Activated naive CD8-positive, alpha-beta T cell (primary cell): ENCODE data around the gene ORC2.
A peak's percentile ranks its signal among the peaks of the same experiment; 100 is the strongest.

ENCODE experiments used
- H3K27ac Mint-ChIP-seq: one replicate; pipeline ENCODE4 v1.8.0; 2021; ENCODE audit warnings: mixed read lengths
- H3K27me3 Mint-ChIP-seq: one replicate; pipeline ENCODE4 v1.8.0; 2021; ENCODE audit warnings: mixed read lengths
- H3K36me3 Mint-ChIP-seq: one replicate; pipeline ENCODE4 v1.8.0; 2021; ENCODE audit warnings: mixed read lengths
- H3K4me1 Mint-ChIP-seq: one replicate; pipeline ENCODE4 v1.8.0; 2021; ENCODE audit warnings: low read depth, mixed read lengths
- H3K4me3 Mint-ChIP-seq: one replicate; pipeline ENCODE4 v1.8.0; 2021; ENCODE audit warnings: mild to moderate bottlenecking, mixed read lengths
- H3K9me3 Mint-ChIP-seq: one replicate; pipeline ENCODE4 v1.8.0; 2021; ENCODE audit warnings: low read depth, mixed read lengths

Gene ORC2

GRCh38 chr2:200962811-200963123 lies 693 bp downstream of the ORC2 start:
- Mint-ChIP-seq H3K9me3 (no peaks in the 10 kb centered on the region), H3K36me3 (peaks cover 3% of the 10 kb centered on the region), H3K4me3 (peak overlapping the region; percentile 99), H3K27ac (peak overlapping the region; percentile 96), H3K4me1 (peaks cover 54% of the 10 kb centered on the region), H3K27me3 (no peaks in the 10 kb centered on the region)

DNA sequence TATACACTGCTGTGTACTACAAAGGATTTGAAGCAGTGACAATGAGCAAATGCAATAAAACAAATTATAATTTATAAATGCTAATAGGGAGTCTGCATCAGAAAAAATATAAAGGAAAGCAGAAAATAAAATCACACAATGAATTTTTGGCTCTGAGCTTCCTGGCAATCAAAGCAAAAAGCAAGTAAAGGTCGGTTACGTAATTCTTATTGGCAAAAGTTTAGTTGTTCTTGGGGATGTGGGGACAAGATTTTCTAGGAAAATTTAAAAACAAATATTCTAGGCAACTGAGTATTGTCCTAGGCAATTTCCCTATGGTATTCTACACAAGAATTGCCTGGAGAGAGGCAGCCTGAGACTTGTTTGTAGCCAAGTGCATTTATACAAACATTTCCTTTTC lies 1.8 kb downstream of the ORC2 start:
- no peaks in the 10 kb centered on the region for H3K27me3 Mint-ChIP-seq
- peak overlapping the region; percentile 99 for H3K4me3 Mint-ChIP-seq
- H3K36me3 Mint-ChIP-seq = peaks cover 3% of the 10 kb centered on the region
- H3K4me1 Mint-ChIP-seq = peaks cover 53% of the 10 kb centered on the region
- peak overlapping the region; percentile 16 for H3K27ac Mint-ChIP-seq
- no peaks in the 10 kb centered on the region for H3K9me3 Mint-ChIP-seq

DNA sequence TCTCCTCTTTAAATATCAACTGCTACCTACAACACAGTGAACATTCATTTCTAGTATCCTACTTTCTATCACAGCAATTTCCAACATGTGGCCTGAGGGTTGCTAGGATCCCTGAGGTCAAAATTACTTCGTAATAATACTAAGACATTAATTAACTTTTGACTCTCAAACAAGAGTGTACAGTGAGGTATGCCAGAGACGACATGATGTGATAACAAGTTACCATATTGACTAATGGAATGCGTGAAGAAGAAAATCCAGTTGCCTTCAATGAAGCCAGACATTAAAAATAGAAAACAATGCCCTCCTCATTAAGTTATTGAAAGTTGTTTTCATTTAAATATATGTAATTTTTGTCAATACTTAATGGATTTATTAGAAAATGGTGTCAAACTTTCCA lies 13.1 kb downstream of the ORC2 start:
- no peaks in the 10 kb centered on the region for H3K9me3 Mint-ChIP-seq
- H3K4me1 Mint-ChIP-seq = peaks cover 2% of the 10 kb centered on the region
- peaks cover 7% of the 10 kb centered on the region for H3K36me3 Mint-ChIP-seq
- no peak overlapping the region for H3K27ac Mint-ChIP-seq
- no peaks in the 10 kb centered on the region for H3K27me3 Mint-ChIP-seq
- H3K4me3 Mint-ChIP-seq = no peak overlapping the region

- peaks cover 14% of the 10 kb centered on the region for H3K4me1 Mint-ChIP-seq
- no peak overlapping the region for H3K4me3 Mint-ChIP-seq
- peaks cover 7% of the 10 kb centered on the region for H3K36me3 Mint-ChIP-seq
- H3K9me3 Mint-ChIP-seq = no peaks in the 10 kb centered on the region
- no peaks in the 10 kb centered on the region for H3K27me3 Mint-ChIP-seq
- peak overlapping the region; percentile 82 for H3K27ac Mint-ChIP-seq
Measured at GRCh38 chr2:200945395-200945729, 18.1 kb downstream of the ORC2 start.

GRCh38 chr2:200944467-200945394 lies 18.7 kb downstream of the ORC2 start:
- Mint-ChIP-seq H3K27me3 (no peaks in the 10 kb centered on the region), H3K27ac (peak overlapping the region; percentile 82), H3K4me3 (no peak overlapping the region), H3K36me3 (peaks cover 7% of the 10 kb centered on the region), H3K9me3 (no peaks in the 10 kb centered on the region), H3K4me1 (peaks cover 14% of the 10 kb centered on the region)

DNA sequence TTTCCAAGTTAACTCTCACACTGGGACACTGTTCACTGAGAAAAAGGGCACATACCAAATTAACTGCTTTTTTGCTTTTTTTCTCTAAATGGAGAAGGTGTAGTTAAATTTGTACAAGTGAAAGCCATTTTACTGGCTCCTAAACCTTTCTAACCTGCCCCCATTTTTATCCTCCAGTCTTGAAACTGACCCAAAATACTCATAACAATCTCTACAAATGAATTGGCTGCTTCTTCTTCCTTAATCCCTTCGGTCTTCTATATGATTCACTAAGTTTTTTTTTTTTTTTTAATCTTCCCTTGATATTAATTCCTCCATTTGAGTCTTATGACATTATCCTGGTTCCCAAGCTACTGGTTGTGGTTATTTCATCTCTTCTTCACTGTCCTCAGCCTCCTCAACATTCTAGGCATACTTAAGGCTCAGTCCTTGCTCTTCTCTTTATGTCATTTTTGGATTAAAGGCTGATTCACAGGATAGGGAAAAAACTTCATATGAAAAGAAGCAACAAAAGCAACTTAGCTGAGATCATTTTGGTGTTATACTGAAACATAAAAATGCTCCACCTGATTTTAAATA lies 19.8 kb downstream of the ORC2 start:
- H3K9me3 Mint-ChIP-seq = no peaks in the 10 kb centered on the region
- H3K4me1 Mint-ChIP-seq = peaks cover 14% of the 10 kb centered on the region
- no peaks in the 10 kb centered on the region for H3K27me3 Mint-ChIP-seq
- peak overlapping the region; percentile 67 for H3K27ac Mint-ChIP-seq
- H3K36me3 Mint-ChIP-seq = peaks cover 7% of the 10 kb centered on the region
- H3K4me3 Mint-ChIP-seq = no peak overlapping the region

DNA sequence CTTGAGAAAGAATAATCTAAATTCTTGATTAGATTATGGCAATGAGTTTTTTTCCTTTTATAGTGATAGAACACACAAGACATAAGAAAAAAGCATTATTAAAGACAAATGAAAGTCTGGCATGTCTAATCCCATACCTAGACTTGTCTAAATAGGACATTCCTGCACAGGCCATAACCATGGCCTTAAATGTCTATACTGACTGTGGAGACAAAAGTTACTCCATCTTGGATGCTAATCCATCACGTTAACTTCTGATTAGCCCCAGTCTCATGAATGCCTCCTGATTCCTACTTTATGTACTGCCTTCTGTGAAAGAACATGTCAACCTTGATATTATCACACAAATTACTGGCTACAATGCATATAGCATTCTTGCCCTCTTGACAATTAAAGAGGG lies 23.6 kb downstream of the ORC2 start:
- Mint-ChIP-seq H3K27ac (peak overlapping the region; percentile 23), H3K4me3 (no peak overlapping the region), H3K36me3 (peaks cover 4% of the 10 kb centered on the region), H3K27me3 (no peaks in the 10 kb centered on the region), H3K4me1 (peaks cover 10% of the 10 kb centered on the region), H3K9me3 (no peaks in the 10 kb centered on the region)

DNA sequence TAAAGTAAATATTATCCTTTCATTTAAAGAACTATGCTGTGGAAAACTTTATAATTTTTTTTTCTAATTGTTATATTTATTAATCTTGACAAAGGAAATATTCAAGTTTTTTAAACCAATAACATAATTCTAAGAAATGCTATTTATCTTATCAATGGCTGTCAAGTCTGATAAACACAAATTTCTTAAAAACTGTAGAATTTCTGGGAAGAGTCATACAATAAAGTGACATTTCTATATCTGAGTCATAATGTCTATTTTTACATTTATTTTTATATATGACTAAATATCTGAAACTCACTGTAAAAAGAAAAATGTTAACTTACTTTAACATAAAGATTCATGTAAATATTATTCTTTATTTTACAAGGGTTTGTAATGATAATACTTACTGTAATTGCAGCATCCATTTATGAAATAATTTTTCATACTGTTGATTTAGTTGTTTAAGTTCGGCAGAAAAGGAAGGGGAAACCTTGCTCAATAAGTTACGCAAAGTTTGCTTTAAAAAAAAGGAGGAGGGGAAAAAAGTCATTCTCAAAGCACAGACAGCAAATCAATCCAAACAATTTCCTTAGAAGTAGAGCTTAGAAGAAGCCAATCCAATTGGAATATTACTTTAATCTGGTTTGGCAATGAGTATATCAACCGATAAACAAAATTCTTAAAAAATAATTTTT lies 32.4 kb downstream of the ORC2 start:
- peak overlapping the region; percentile 50 for H3K27ac Mint-ChIP-seq
- H3K27me3 Mint-ChIP-seq = no peaks in the 10 kb centered on the region
- H3K4me1 Mint-ChIP-seq = peaks cover 6% of the 10 kb centered on the region
- H3K4me3 Mint-ChIP-seq = no peak overlapping the region
- H3K9me3 Mint-ChIP-seq = no peaks in the 10 kb centered on the region
- H3K36me3 Mint-ChIP-seq = peaks cover 4% of the 10 kb centered on the region

GRCh38 chr2:200929334-200930249 lies 33.9 kb downstream of the ORC2 start:
- Mint-ChIP-seq H3K4me1 (peaks cover 6% of the 10 kb centered on the region), H3K9me3 (no peaks in the 10 kb centered on the region), H3K27ac (peak overlapping the region; percentile 25), H3K36me3 (peaks cover 4% of the 10 kb centered on the region), H3K4me3 (no peak overlapping the region), H3K27me3 (no peaks in the 10 kb centered on the region)

GRCh38 chr2:200922439-200922838 lies 41.0 kb downstream of the ORC2 start:
- no peaks in the 10 kb centered on the region for H3K27me3 Mint-ChIP-seq
- no peaks in the 10 kb centered on the region for H3K4me1 Mint-ChIP-seq
- no peak overlapping the region for H3K27ac Mint-ChIP-seq
- H3K9me3 Mint-ChIP-seq = no peaks in the 10 kb centered on the region
- no peak overlapping the region for H3K4me3 Mint-ChIP-seq
- H3K36me3 Mint-ChIP-seq = peaks cover 6% of the 10 kb centered on the region

DNA sequence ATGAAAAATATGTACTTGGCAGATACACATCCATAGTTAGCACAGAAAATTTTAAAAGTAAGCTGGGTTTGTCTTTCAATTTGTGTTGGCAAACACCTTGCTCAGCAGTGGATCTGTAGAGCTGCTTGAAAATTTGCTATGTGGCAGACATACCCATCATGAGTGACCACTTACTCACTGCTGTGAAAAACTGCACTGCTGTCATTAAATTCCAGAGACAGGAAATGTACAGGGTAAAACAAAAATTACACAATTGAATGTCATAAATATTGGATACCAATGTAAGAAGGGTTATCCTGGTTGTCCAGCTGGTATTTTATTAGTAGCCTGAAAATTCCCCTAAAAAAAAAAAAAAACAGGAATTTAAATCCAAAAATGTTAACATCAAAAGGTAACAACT lies 49.8 kb downstream of the ORC2 start:
- H3K27ac Mint-ChIP-seq = peak overlapping the region; percentile 54
- H3K27me3 Mint-ChIP-seq = no peaks in the 10 kb centered on the region
- no peaks in the 10 kb centered on the region for H3K9me3 Mint-ChIP-seq
- peaks cover 8% of the 10 kb centered on the region for H3K36me3 Mint-ChIP-seq
- H3K4me3 Mint-ChIP-seq = no peak overlapping the region
- no peaks in the 10 kb centered on the region for H3K4me1 Mint-ChIP-seq

DNA sequence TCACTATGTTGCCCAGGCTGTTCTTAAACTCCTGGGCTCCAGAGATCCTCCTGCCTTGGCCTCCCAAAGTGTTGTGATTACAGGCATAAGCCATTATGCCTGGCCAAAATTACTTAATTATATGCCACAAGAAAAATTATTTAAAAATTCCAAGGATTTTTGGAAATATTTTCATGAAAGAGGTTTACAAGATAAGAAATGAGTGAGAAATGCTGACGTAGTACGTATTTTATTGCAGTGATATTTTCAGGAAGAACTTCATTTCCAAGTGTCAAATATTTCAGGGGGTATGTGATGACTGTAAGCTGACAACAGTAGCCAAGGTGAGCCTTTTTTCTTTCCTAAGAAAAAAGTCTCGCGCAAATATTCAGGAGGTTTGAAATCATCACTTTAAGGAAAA lies 53.5 kb downstream of the ORC2 start:
- no peak overlapping the region for H3K4me3 Mint-ChIP-seq
- no peak overlapping the region for H3K27ac Mint-ChIP-seq
- H3K4me1 Mint-ChIP-seq = no peaks in the 10 kb centered on the region
- no peaks in the 10 kb centered on the region for H3K27me3 Mint-ChIP-seq
- H3K9me3 Mint-ChIP-seq = no peaks in the 10 kb centered on the region
- H3K36me3 Mint-ChIP-seq = peaks cover 5% of the 10 kb centered on the region

- H3K4me1 Mint-ChIP-seq = peaks cover 8% of the 10 kb centered on the region
- no peak overlapping the region for H3K4me3 Mint-ChIP-seq
- no peak overlapping the region for H3K27ac Mint-ChIP-seq
- H3K27me3 Mint-ChIP-seq = no peaks in the 10 kb centered on the region
- peaks cover 5% of the 10 kb centered on the region for H3K36me3 Mint-ChIP-seq
- no peaks in the 10 kb centered on the region for H3K9me3 Mint-ChIP-seq
Measured at GRCh38 chr2:200905618-200906296, 57.7 kb downstream of the ORC2 start.

GRCh38 chr2:200901459-200902072 lies 61.9 kb downstream of the ORC2 start:
- H3K27ac Mint-ChIP-seq = peak overlapping the region; percentile 78
- H3K4me1 Mint-ChIP-seq = peaks cover 10% of the 10 kb centered on the region
- no peaks in the 10 kb centered on the region for H3K9me3 Mint-ChIP-seq
- no peak overlapping the region for H3K4me3 Mint-ChIP-seq
- H3K27me3 Mint-ChIP-seq = no peaks in the 10 kb centered on the region
- H3K36me3 Mint-ChIP-seq = peaks cover 13% of the 10 kb centered on the region
